Measurements from ENCODE around the gene GOPC. TPM values are rescaled to one million over a fixed set of nuclear protein-coding genes. Genes with fewer than 3 reads are reported as not detected.

GOPC gene
- total RNA-seq, 2 experiments from 2014 or later, result 23.3 to 23.4 TPM

Other genes starting within 250 kb of the GOPC start
- gene ROS1, start 176.6 kb downstream of the GOPC start, total RNA-seq, result not detected
- 1 to 10 TPM; 2.5 to 4.3 TPM for gene DCBLD1, start 119.8 kb downstream of the GOPC start, total RNA-seq
- gene NUS1, start 73.0 kb upstream of the GOPC start, total RNA-seq, result 10 to 100 TPM; 27.5 to 29.1 TPM